DND-41 (cell line): ENCODE results near the gene PRR5L.

Experiments used
- ATAC-seq: fragments of 200-7000 bp; cut with Tn5 transposase; 3 replicates; pipeline ENCODE4 v1.9.1; 2021; ENCODE audit warnings: low read depth; ENCODE audit not compliant: insufficient read depth
- DNase-seq: peaks from one replicate; pipeline ENCODE4 v3.0.0-alpha.2; 2020
- H2AFZ ChIP-seq: 2 replicates; pipeline ENCODE4 v1.6.0; 2012; ENCODE audit warnings: low read depth, low read length
- H3K27ac ChIP-seq: 2 replicates; pipeline ENCODE4 v1.5.1; 2012; ENCODE audit warnings: low read length, inconsistent platforms
- H3K27me3 ChIP-seq: fragments of 200-600 bp; sonication (generic); 2 replicates; pipeline ENCODE4 v1.6.0; 2012; ENCODE audit warnings: low read length, mild to moderate bottlenecking, inconsistent platforms; ENCODE audit not compliant: insufficient read depth, poor library complexity
- H3K36me3 ChIP-seq: 2 replicates; pipeline ENCODE4 v1.5.1; 2012; ENCODE audit warnings: low read length, inconsistent platforms; ENCODE audit not compliant: insufficient read depth
- H3K4me1 ChIP-seq: 2 replicates; pipeline ENCODE4 v1.5.1; 2012; ENCODE audit warnings: mild to moderate bottlenecking, low read length; ENCODE audit not compliant: insufficient read depth
- H3K4me2 ChIP-seq: 2 replicates; pipeline ENCODE4 v1.6.0; 2012; ENCODE audit warnings: mild to moderate bottlenecking, moderate library complexity, low read length, inconsistent platforms; ENCODE audit not compliant: insufficient read depth
- H3K4me3 ChIP-seq, 2 experiments: fragments of 200-600 bp in 1 of 2; shearing (Covaris generic) in 1 of 2; 2 replicates each; pipeline ENCODE4 v1.5.1; 2012 to 2016; ENCODE audit warnings: inconsistent platforms in 2 of 2, low read length in 2 of 2, mild to moderate bottlenecking in 2 of 2, low read depth in 1 of 2, moderate library complexity in 1 of 2
- H3K79me2 ChIP-seq: 2 replicates; pipeline ENCODE4 v1.6.0; 2012; ENCODE audit warnings: low read length, inconsistent platforms; ENCODE audit not compliant: insufficient read depth
- H3K9ac ChIP-seq: 2 replicates; pipeline ENCODE4 v1.6.0; 2012; ENCODE audit warnings: low read depth, mild to moderate bottlenecking, inconsistent platforms, low read length, moderate library complexity
- H3K9me3 ChIP-seq: 2 replicates; pipeline ENCODE4 v1.5.1; 2012; ENCODE audit warnings: low read length, moderate library complexity, mild to moderate bottlenecking, inconsistent platforms; ENCODE audit not compliant: insufficient read depth, severe bottlenecking
- H4K20me1 ChIP-seq: 2 replicates; pipeline ENCODE4 v1.6.0; 2012; ENCODE audit warnings: low read length; ENCODE audit not compliant: insufficient read depth
- EZH2 ChIP-seq: IDR thresholded peaks from 3 replicates; pipeline ENCODE4 v1.6.1; 2012; ENCODE audit warnings: borderline replicate concordance, low read depth, mild to moderate bottlenecking, moderate library complexity, low read length, inconsistent platforms; ENCODE audit not compliant: severe bottlenecking
- TF ChIP-seq, protein P1 (sequence below): IDR thresholded peaks from 2 replicates; pipeline ENCODE4 v1.5.1; 2012; ENCODE audit warnings: borderline replicate concordance, low read length, moderate library complexity, mild to moderate bottlenecking; ENCODE audit not compliant: poor library complexity, severe bottlenecking; ENCODE audit errors: extremely low read depth

Gene PRR5L

DNA sequence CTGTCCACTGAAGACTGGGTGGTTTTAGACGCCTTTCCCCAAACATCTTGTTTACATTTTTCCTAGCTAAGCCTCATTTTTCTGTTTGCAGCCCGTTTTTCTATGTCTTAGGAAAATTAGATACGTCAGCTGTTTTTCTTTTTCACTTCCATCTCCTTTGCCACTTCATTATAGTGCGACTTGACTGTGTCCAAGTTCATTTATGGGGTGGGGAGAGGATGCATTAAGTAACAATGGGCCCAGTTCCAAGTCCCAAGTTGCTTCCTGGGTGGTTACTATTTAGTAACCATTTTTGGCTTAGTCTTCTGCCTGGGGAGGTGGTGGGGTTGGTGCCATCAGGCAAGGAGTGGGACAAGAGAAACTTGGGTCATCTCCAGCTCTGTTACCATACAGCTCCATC is 131.0 kb downstream of the PRR5L start:
- H3K9me3 ChIP-seq = no peaks in the 10 kb centered on the region
- H3K4me1 ChIP-seq = no peaks in the 10 kb centered on the region
- H3K79me2 ChIP-seq = no peaks in the 10 kb centered on the region
- no peaks in the 10 kb centered on the region for H3K36me3 ChIP-seq
- ATAC-seq (no peak), DNase-seq (no peak)
- H2AFZ ChIP-seq = no peak overlapping the region
- no peaks in the 10 kb centered on the region for H4K20me1 ChIP-seq
- no peak for TF ChIP-seq EZH2
- TF ChIP-seq, protein P1, sequence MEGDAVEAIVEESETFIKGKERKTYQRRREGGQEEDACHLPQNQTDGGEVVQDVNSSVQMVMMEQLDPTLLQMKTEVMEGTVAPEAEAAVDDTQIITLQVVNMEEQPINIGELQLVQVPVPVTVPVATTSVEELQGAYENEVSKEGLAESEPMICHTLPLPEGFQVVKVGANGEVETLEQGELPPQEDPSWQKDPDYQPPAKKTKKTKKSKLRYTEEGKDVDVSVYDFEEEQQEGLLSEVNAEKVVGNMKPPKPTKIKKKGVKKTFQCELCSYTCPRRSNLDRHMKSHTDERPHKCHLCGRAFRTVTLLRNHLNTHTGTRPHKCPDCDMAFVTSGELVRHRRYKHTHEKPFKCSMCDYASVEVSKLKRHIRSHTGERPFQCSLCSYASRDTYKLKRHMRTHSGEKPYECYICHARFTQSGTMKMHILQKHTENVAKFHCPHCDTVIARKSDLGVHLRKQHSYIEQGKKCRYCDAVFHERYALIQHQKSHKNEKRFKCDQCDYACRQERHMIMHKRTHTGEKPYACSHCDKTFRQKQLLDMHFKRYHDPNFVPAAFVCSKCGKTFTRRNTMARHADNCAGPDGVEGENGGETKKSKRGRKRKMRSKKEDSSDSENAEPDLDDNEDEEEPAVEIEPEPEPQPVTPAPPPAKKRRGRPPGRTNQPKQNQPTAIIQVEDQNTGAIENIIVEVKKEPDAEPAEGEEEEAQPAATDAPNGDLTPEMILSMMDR = no peak
- no peak overlapping the region for H3K27ac ChIP-seq
- H3K9ac ChIP-seq = no peak overlapping the region
- no peak overlapping the region for H3K4me2 ChIP-seq
- no peak overlapping the region for H3K4me3 ChIP-seq
- H3K27me3 ChIP-seq = peaks cover 29% of the 10 kb centered on the region

DNA sequence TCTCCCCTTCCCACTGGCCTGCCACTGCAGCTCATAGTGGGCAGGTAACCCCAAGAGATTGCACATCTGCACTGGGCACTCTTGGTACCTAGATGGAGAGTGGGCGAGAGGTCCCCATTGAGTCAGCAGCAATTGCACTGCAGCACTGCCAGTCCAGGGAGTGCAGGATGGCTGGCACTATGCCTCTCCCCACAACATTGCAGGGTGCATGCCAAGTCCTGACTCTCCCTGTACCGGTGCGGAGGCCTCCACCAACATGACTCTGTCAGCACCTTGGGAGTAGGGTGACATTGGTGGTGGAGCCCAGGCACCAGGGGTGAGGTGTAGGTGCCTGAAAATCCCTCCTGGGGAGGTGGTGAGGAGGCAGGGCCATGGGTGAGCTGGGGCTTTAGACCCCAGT is 131.8 kb downstream of the PRR5L start:
- Histone ChIP-seq H3K27ac (no peak overlapping the region), H3K9me3 (no peaks in the 10 kb centered on the region), H3K4me1 (no peaks in the 10 kb centered on the region), H3K9ac (no peak overlapping the region), H3K4me3 (no peak overlapping the region), H3K4me2 (no peak overlapping the region), H3K27me3 (peaks cover 27% of the 10 kb centered on the region), H3K36me3 (no peaks in the 10 kb centered on the region), H3K79me2 (no peaks in the 10 kb centered on the region), H2AFZ (no peak overlapping the region), H4K20me1 (no peaks in the 10 kb centered on the region)
- no peak for ATAC-seq
- DNase-seq = no peak
- TF ChIP-seq, protein P1 = no peak
- TF ChIP-seq EZH2 = no peak

DNA sequence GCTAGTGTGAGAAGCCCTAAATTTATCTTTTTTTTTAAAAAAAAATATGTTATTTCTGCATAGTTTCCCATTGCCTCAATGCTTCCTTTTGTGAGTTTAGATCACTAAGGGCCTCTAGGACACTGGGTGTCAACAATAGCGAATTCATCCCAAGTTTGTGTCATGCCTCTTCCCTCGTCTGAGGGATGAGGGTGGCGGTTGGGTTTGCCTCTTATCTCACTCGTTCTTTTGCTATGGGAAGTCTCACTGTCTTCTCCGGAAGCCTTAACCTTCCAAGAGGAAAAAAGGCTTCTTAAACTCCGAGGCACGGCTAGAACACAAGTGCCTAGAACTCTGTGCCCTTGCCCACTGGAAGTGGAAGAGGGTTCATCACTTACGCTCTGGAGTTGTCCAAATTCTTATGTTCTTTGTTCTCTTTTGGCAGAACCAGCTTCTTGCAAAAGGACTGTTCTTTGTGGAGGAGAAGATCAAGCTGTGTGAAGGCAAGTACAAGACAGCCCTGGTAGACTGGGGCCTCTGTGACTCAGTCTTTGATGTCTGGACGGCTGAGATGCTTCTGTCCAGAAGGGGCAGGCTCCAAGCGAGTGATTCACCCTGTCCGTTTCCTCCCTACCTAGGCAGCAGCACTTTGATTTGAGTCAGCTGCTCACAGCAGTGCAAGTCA is 135.5 kb downstream of the PRR5L start:
- H3K9me3 ChIP-seq = no peaks in the 10 kb centered on the region
- H4K20me1 ChIP-seq = no peaks in the 10 kb centered on the region
- no peak for TF ChIP-seq EZH2
- TF ChIP-seq, protein P1 = no peak
- no peaks in the 10 kb centered on the region for H3K79me2 ChIP-seq
- no peak for DNase-seq
- no peaks in the 10 kb centered on the region for H3K4me1 ChIP-seq
- no peak overlapping the region for H3K4me2 ChIP-seq
- H3K9ac ChIP-seq = no peak overlapping the region
- H3K27me3 ChIP-seq = peaks cover 29% of the 10 kb centered on the region
- no peak overlapping the region for H2AFZ ChIP-seq
- no peak for ATAC-seq
- H3K27ac ChIP-seq = no peak overlapping the region
- H3K4me3 ChIP-seq = no peak overlapping the region
- H3K36me3 ChIP-seq = no peaks in the 10 kb centered on the region
